MCF 10A (cell line): ENCODE data around the gene ZNF528. TPM values are rescaled to one million over a fixed set of nuclear protein-coding genes. Genes with fewer than 3 reads are reported as not detected.

ENCODE experiments used
- BruUV-seq: library from RNA; stranded (reverse); fragments of 400-500 nt; replicated peaks from 2 replicates; lab custom pipeline; 2021; lab: Mats Ljungman, UMichigan
- CTCF ChIA-PET: fragments of 300-600 bp; sonication (Branson Sonifier 250); formaldehyde crosslinking; extraction: SDS; loops from one replicate; lab custom pipeline; 2021; ENCODE audit warnings: antibody characterized with exemption, inconsistent platforms; lab: Yijun Ruan, JAX
- POLR2A ChIA-PET: fragments of 300-600, 350-650 bp; sonication (Branson Sonifier 250); formaldehyde crosslinking; extraction: SDS; loops from one replicate; lab custom pipeline; 2020; ENCODE audit warnings: antibody characterized with exemption, inconsistent platforms; lab: Yijun Ruan, JAX
- DNase-seq: peaks from one replicate; pipeline ENCODE4 v3.0.0-alpha.2; 2018; ENCODE audit not compliant: unreplicated experiment
- H3K27ac Mint-ChIP-seq: one replicate; pipeline ENCODE4 v1.8.0; 2022; ENCODE audit warnings: mild to moderate bottlenecking, low read depth, mixed read lengths; ENCODE audit not compliant: unreplicated experiment
- H3K27me3 Mint-ChIP-seq: one replicate; pipeline ENCODE4 v1.8.0; 2022; ENCODE audit warnings: mixed read lengths; ENCODE audit not compliant: insufficient read depth, unreplicated experiment
- H3K36me3 Mint-ChIP-seq: one replicate; pipeline ENCODE4 v1.8.0; 2022; ENCODE audit warnings: mild to moderate bottlenecking, moderate library complexity, mixed read lengths; ENCODE audit not compliant: insufficient read depth, unreplicated experiment
- H3K4me1 Mint-ChIP-seq: one replicate; pipeline ENCODE4 v1.8.0; 2022; ENCODE audit warnings: mixed read lengths; ENCODE audit not compliant: insufficient read depth, unreplicated experiment
- H3K4me3 Mint-ChIP-seq: one replicate; pipeline ENCODE4 v1.8.0; 2022; ENCODE audit warnings: mild to moderate bottlenecking, moderate library complexity, mixed read lengths; ENCODE audit not compliant: unreplicated experiment
- H3K9me3 Mint-ChIP-seq: one replicate; pipeline ENCODE4 v1.8.0; 2022; ENCODE audit warnings: mixed read lengths; ENCODE audit not compliant: unreplicated experiment
- CTCF ChIP-seq: fragments of 200-600 bp; IDR thresholded peaks from one replicate; pipeline ENCODE4 v1.8.0; 2022; ENCODE audit warnings: antibody characterized with exemption, mild to moderate bottlenecking; ENCODE audit not compliant: unreplicated experiment
- intact Hi-C: fragments of 100-400 bp; cut with micrococcal nuclease; formaldehyde crosslinking; loops from 2 replicates; pipeline ENCODE4 v1.14.1; 2022
- total RNA-seq: library from RNA; stranded (reverse); gene quantifications from 2 replicates; pipeline ENCODE4 v1.2.3, GENCODE V29; 2022

ZNF528 gene
- total RNA-seq, 1 experiment from 2014 or later: 16.0 TPM

- DNase-seq: no peak
- Mint-ChIP-seq H3K27ac (no peak overlapping the region), H3K4me3 (no peak overlapping the region), H3K36me3 (no peaks in the 10 kb centered on the region), H3K4me1 (no peaks in the 10 kb centered on the region), H3K9me3 (peaks cover 19% of the 10 kb centered on the region), H3K27me3 (no peaks in the 10 kb centered on the region)
- TF ChIP-seq CTCF: no peak
- BruUV-seq: no TSS peak
- intact Hi-C loops: no loop called here
- ChIA-PET POLR2A (no interaction called here), CTCF (no interaction called here)
These were observed 46.9 kb downstream of the ZNF528 start for GRCh38 chr19:52444506-52444905.

- Mint-ChIP-seq H3K4me1 (no peaks in the 10 kb centered on the region), H3K36me3 (no peaks in the 10 kb centered on the region), H3K27ac (no peak overlapping the region), H3K27me3 (no peaks in the 10 kb centered on the region), H3K4me3 (no peak overlapping the region), H3K9me3 (peaks cover 43% of the 10 kb centered on the region)
- DNase-seq: no peak
- intact Hi-C loops: no loop called here
- ChIA-PET POLR2A (no interaction called here), CTCF (no interaction called here)
- TF ChIP-seq CTCF: no peak
- BruUV-seq: no TSS peak
These were observed 53.6 kb downstream of the ZNF528 start for GRCh38 chr19:52451241-52451640.

- intact Hi-C loops: no loop called here
- ChIA-PET POLR2A (no interaction called here), CTCF (no interaction called here)
- Mint-ChIP-seq H3K9me3 (peaks cover 33% of the 10 kb centered on the region), H3K36me3 (no peaks in the 10 kb centered on the region), H3K4me1 (no peaks in the 10 kb centered on the region), H3K27me3 (no peaks in the 10 kb centered on the region), H3K4me3 (no peak within 1 kb of the TSS), H3K27ac (no peak within 1 kb of the TSS)
- DNase-seq: no peak
- BruUV-seq: no TSS peak
- no peak for TF ChIP-seq CTCF
These were observed 55.9 kb downstream of the ZNF528 start, which contains the start of gene ZNF578 for GRCh38 chr19:52453324-52454094. Gene ZNF578, plus strand, starts transcription at chr19:52453553. Its CDS starts 48,293 bp downstream, at chr19:52501846.

- peaks cover 16% of the 10 kb centered on the region for H3K9me3 Mint-ChIP-seq
- ChIA-PET POLR2A (no interaction called here), CTCF (no interaction called here)
- no peak for DNase-seq
- no TSS peak for BruUV-seq
- H3K36me3 Mint-ChIP-seq: no peaks in the 10 kb centered on the region
- no peak overlapping the region for H3K27ac Mint-ChIP-seq
- H3K4me1 Mint-ChIP-seq: no peaks in the 10 kb centered on the region
- TF ChIP-seq CTCF: no peak
- no peak overlapping the region for H3K4me3 Mint-ChIP-seq
- no peaks in the 10 kb centered on the region for H3K27me3 Mint-ChIP-seq
- intact Hi-C loops: no loop called here
These were observed 67.3 kb downstream of the ZNF528 start for GRCh38 chr19:52464798-52465470.
